ENCODE results near the gene MT1E.

- TF ChIP-seq CTCF (IDR thresholded peaks at IDR 0.05), result peak; percentile 37 to 69 (median 56)
- TF ChIP-seq POLR2A (IDR thresholded peaks at IDR 0.05), result no peak
Observed at GRCh38 chr16:56603589-56603988, 22.0 kb upstream of the MT1E start.
